ENCODE measurements around the gene HTT-AS.

HTT-AS gene

GRCh38 chr4:3017504-3017903, 56.8 kb downstream of the HTT-AS start:
- Histone ChIP-seq H3K9ac (ENCODE audit: low read length) (no peak overlapping the region), H3K27me3 (ENCODE audit: insufficient read depth, low read length) (no peaks in the 10 kb centered on the region), H3K4me3 (ENCODE audit: low read depth, low read length, poor library complexity, severe bottlenecking) (no peak overlapping the region), H3F3A (ENCODE audit: insufficient read depth, low read length) (no peaks in the 10 kb centered on the region), H3K36me3 (ENCODE audit: insufficient read depth, low read length) (no peaks in the 10 kb centered on the region), H3K79me2 (ENCODE audit: insufficient read depth, low read length) (no peaks in the 10 kb centered on the region), H3K9me2 (ENCODE audit: low read depth, low read length) (no peaks in the 10 kb centered on the region), H3K4me1 (ENCODE audit: insufficient read depth, low read length, severe bottlenecking) (no peaks in the 10 kb centered on the region), H3K4me2 (ENCODE audit: low read length) (no peak overlapping the region), H4K20me1 (ENCODE audit: insufficient read depth, low read length) (no peaks in the 10 kb centered on the region), H3K27ac (ENCODE audit: low read depth, low read length, poor library complexity, severe bottlenecking) (no peak overlapping the region), H2AFZ (ENCODE audit: low read length) (no peak overlapping the region), H3K9me3 (ENCODE audit: low read length) (no peaks in the 10 kb centered on the region)
- no peak for TF ChIP-seq EZH2 (IDR thresholded peaks at IDR 0.05; ENCODE audit: borderline replicate concordance, low read length)
- no peak for TF ChIP-seq CTCF (IDR thresholded peaks at IDR 0.05; ENCODE audit: low read length)

GRCh38 chr4:3016961-3017360, 57.4 kb downstream of the HTT-AS start:
- Histone ChIP-seq H3K9ac (ENCODE audit: low read length) (no peak overlapping the region), H3K27ac (ENCODE audit: low read depth, low read length, poor library complexity, severe bottlenecking) (no peak overlapping the region), H3K9me2 (ENCODE audit: low read depth, low read length) (no peaks in the 10 kb centered on the region), H3K4me3 (ENCODE audit: low read depth, low read length, poor library complexity, severe bottlenecking) (no peak overlapping the region), H3K4me1 (ENCODE audit: insufficient read depth, low read length, severe bottlenecking) (no peaks in the 10 kb centered on the region), H3K79me2 (ENCODE audit: insufficient read depth, low read length) (no peaks in the 10 kb centered on the region), H3K9me3 (ENCODE audit: low read length) (no peaks in the 10 kb centered on the region), H4K20me1 (ENCODE audit: insufficient read depth, low read length) (no peaks in the 10 kb centered on the region), H2AFZ (ENCODE audit: low read length) (no peak overlapping the region), H3K27me3 (ENCODE audit: insufficient read depth, low read length) (no peaks in the 10 kb centered on the region), H3K36me3 (ENCODE audit: insufficient read depth, low read length) (no peaks in the 10 kb centered on the region), H3K4me2 (ENCODE audit: low read length) (no peak overlapping the region), H3F3A (ENCODE audit: insufficient read depth, low read length) (no peaks in the 10 kb centered on the region)
- TF ChIP-seq CTCF (IDR thresholded peaks at IDR 0.05; ENCODE audit: low read length) (no peak), EZH2 (IDR thresholded peaks at IDR 0.05; ENCODE audit: borderline replicate concordance, low read length) (no peak)

GRCh38 chr4:3013839-3014350, 60.4 kb downstream of the HTT-AS start:
- Histone ChIP-seq H3K4me3 (ENCODE audit: low read depth, low read length, poor library complexity, severe bottlenecking) (no peak overlapping the region), H3K36me3 (ENCODE audit: insufficient read depth, low read length) (no peaks in the 10 kb centered on the region), H3K79me2 (ENCODE audit: insufficient read depth, low read length) (no peaks in the 10 kb centered on the region), H3K9me2 (ENCODE audit: low read depth, low read length) (no peaks in the 10 kb centered on the region), H3K4me1 (ENCODE audit: insufficient read depth, low read length, severe bottlenecking) (no peaks in the 10 kb centered on the region), H3K9me3 (ENCODE audit: low read length) (no peaks in the 10 kb centered on the region), H3F3A (ENCODE audit: insufficient read depth, low read length) (no peaks in the 10 kb centered on the region), H2AFZ (ENCODE audit: low read length) (no peak overlapping the region), H3K27ac (ENCODE audit: low read depth, low read length, poor library complexity, severe bottlenecking) (no peak overlapping the region), H4K20me1 (ENCODE audit: insufficient read depth, low read length) (no peaks in the 10 kb centered on the region), H3K9ac (ENCODE audit: low read length) (no peak overlapping the region), H3K27me3 (ENCODE audit: insufficient read depth, low read length) (no peaks in the 10 kb centered on the region), H3K4me2 (ENCODE audit: low read length) (no peak overlapping the region)
- TF ChIP-seq CTCF (IDR thresholded peaks at IDR 0.05; ENCODE audit: low read length) (no peak), EZH2 (IDR thresholded peaks at IDR 0.05; ENCODE audit: borderline replicate concordance, low read length) (no peak)

Data from OCI-LY1 (cell line).